ENCODE results near the gene P4HB.
"Not testable (repeated sequence)": the region's sequence is repeated elsewhere in the genome, so short reads cannot be mapped to it uniquely, and the experiment has no call there.

Gene P4HB

DNA sequence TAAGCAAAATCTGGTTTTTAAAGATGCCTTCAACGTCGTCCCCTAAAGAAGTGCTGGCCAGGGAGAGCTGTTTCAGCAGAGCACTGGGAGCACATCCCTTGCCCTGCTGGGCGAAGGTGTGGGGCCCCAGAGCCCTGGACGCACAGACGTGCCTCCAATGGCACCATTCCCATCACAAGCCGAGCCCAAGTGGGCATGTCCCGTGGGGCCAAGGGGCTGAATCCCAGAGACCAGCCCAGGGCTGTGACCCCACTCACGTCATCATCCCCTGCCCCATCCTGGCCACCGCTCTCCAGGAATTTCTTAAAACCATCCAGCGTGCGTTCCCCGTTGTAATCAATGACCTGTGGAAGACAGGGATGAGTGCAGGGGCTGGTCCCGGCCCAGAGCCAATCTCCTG lies 15.4 kb downstream of the P4HB start:
- DNase-seq, result no peak

GRCh38 chr17:81844327-81844851 lies 15.9 kb downstream of the P4HB start:
- no peak for DNase-seq

GRCh38 chr17:81843713-81844326 lies 16.5 kb downstream of the P4HB start:
- DNase-seq, result no peak

DNA sequence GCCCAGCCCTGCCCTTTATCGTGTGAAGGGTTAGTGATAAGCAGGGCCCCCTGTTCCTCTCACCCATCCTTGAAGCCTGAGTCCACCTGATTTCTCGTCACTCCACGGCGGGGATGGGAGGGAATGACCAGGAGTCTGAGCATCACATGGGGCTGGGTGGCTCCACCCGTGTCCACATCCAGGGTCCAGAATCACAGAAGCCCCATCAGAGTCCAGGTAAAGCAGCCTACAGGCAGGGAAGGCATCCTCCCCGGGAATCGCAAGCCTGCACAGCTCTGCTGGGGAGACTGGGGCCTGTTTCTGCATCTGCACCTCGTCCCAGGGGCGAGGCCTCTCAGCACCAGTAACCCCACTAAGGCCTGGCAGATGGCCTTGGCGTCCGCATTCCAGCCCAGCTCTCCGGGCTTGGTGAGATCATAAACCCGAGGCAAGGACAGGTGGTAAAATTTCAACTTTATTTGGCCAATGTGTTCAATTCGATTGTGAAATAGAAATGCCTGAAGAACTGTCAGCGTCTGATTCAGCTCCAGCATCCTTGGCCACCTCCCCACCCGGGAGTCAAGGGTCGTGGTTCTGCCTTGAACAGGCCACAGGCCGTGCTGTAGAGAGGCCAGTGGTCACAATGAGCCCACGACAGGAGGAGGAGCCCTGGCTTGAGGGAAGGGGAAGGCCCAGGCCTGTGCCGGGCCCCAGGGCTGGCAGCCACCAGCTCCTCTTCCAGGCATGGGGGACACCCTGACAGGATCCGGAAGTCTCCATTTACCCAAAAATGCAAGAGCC lies 17.4 kb downstream of the P4HB start:
- no peak for DNase-seq

DNA sequence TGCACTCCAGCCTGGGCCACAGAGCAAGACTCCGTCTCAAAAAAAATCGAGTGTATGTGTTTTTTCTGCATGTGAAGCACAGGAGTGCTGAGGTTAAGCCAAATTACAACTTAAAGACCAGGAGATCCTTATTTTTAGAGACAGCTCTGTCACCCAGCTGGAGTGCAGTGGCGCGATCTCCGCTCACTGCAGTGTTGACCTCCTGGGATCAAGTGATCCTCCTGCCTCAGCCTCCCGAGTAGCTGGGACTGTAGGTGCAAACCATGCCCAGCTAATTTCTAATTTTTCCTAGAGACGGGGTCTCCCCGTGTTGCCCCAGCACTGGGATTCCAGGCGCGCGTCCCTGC lies 18.0 kb downstream of the P4HB start:
- no peak for DNase-seq

DNA sequence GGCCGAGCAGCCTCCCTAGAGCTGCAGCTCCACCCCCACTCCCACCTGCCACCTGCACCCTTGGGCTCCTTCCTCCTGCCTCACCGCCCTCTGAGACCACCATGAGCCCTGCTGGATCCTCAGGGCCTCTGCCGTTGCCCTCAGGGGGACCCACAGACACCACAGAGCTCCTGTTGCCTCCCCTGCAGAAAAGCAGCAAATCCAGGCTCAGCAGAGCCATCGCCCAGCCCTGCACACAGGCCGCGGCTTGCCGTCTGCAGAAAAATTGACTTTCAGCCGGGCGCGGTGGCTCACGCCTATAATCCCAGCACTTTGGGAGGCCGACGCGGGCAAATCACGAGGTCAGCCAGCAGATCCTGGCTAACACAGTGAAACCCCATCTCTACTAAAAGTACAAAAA lies 18.5 kb downstream of the P4HB start:
- DNase-seq, result no peak

DNA sequence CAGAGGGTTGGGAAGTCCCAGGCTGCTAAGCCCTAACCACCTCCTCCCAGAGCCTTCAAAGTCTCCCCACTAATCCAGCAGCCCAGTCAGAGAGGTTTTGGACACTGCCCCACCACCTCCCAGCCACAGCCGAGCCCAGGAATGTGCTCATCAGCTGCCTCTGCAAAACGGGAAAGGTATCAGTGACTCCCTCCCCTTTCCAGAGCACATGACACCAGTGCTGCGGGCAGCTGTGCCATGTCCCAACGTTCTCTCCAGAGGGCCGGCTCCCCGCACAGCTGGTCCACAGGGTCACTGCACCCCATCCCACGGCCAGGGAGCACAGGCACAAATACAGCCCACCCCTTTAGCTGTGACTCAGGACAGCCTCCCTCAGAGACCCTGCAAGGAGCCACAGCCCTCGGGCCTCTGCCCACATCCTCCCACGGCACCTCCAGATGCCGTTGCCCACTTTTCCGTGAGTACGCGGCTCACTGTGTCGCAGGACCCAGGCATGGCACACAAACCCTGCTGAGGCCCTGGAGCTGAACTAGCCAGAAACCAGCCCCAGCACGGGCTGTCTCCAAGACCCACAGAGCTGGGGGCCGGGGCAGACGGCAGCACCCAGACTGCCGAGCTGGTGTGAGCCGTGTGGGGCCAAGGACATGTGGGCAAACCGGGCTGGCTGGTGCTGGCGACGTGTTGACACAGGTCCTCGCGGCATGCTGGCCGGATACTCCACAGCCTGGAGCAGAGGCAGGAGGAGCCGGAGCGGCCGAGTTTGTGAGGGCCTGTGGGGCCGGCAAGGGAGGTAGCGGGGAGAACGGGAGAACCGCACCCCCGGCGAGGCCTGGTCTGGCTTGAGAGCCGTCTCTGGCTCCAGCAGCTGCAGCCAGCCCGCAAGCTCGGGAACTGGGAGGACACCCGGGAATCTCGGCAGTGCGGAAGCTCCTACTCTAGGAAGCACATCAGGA lies 19.2 kb downstream of the P4HB start:
- no peak for DNase-seq

DNA sequence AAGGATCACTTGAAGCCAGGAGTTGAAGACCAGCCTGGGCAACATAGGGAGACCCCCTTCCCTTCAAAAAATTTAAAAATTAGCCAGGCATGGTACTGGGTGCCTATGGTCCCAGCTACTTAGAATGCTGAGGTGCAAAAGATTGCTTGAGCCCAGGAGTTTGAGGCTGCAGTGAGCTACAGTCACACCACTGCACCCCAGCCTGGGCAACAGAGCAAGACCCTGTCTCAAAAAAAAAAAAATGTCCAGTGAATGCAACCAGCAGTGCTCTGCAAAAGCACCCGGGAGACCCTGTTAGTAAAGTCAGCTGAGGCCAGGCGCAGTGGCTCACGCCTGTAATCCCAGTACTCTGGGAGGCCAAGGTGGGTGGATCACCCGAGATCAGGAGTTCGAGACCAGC lies 20.3 kb downstream of the P4HB start:
- not testable (repeated sequence) for DNase-seq

- DNase-seq, result no peak
Observed at GRCh38 chr17:81839301-81839700, 21.0 kb downstream of the P4HB start.

DNA sequence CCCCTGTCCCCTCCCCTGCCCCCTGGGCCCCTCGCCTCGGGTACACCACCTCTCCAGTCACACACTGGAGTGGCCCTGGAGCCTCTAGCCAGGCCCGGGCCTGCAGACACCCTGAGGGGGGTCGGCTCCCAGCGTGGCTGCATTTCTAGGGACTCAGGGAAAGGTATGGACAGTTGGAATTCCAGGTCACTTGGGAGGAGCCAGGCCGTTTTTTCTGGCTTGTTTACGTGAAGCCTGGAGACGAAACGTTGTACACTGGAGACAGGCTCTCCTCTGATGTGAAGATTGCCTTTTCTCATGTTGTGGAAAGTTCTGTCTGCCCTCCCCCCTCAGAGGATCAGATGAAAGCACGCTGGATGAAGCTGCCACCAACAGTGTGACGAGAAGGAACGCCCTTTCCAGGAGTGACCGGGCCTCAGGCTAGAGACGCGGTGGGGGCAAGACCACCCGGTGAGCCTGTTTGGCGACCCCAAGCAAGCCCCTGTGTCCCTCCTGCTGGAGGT lies 21.5 kb downstream of the P4HB start:
- no peak for DNase-seq

GRCh38 chr17:81837641-81838040 lies 22.7 kb downstream of the P4HB start:
- DNase-seq, result no peak

- DNase-seq, result no peak
Observed at GRCh38 chr17:81834831-81835267, 25.5 kb downstream of the P4HB start, which contains the start of gene PPP1R27. TSS of gene PPP1R27 (minus strand) at chr17:81835050. CDS start at chr17:81834953, 97 bp downstream.

GRCh38 chr17:81833921-81834830 lies 26.2 kb downstream of the P4HB start:
- no peak for DNase-seq

DNA sequence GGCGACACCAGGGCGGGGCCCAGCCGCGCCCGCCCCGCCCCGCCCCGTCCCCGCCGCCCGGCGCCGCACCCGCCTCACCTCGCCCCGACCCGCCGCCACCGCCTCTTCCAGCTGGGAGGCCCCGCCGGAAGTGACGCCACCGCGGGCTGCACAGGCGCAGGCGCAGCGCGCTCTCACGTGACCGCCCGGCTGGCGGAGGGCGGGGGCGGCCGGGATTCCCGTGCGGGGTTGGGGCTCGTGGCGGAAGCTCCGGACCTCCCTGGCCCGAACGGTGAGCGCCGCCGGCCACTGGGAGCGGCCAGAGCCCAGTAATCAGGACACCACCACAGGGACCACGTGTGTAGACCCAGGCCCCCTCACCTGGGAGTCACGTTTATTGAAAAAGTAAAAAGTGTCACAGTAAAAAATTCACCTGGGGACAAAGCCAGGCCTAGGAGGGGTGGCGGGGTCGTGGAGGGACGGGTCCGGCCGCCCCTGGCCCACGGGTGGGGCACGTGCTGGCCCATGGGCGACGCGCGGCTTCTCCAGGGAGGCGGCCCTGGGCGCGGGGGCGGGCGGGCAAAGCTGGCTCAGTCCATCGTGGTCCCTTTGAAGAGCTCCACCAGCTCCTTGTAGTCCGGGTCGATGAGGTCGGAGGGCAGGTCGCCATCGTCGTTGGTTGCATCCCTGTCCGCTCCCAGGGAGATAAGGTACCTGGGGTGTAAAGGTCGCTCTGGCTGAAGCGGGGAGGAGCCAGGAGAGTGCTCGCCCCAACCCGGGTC lies 27.0 kb downstream of the P4HB start, which contains the start of gene MCRIP1:
TSS of gene MCRIP1 (minus strand) at position 132 of the 761 bp plus-strand sequence. CDS start 8,785 bp downstream, outside the sequence.
- peak; percentile 99 for DNase-seq

DNA sequence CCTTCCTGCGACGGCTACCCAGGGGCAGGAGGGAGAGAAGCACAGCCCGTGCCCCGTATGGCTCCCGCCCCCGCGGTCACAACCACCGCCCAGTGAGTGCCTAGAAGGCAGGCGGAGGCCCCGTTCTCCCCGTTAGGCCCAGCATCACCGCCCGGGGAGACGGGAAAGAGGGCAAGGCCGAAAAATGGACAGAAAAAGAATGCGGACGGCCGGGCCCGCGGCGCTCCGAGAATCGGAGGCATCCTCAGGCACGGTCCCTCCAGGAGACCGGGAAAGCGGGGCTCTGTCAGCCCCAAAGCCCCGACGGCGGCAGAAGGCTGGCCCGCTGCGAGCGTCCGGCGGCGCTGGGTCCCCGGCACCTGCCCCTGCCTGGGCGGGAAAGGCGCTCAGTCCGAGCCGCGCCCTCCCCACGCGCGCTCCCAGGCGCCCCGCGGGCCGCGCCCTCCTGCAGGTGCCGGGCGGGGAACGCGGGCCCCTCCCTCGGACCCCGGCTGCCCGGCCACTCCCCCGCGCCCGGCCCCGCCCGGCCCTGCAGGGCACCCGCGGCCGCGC lies 27.7 kb downstream of the P4HB start:
- DNase-seq, result peak; percentile 83

DNA sequence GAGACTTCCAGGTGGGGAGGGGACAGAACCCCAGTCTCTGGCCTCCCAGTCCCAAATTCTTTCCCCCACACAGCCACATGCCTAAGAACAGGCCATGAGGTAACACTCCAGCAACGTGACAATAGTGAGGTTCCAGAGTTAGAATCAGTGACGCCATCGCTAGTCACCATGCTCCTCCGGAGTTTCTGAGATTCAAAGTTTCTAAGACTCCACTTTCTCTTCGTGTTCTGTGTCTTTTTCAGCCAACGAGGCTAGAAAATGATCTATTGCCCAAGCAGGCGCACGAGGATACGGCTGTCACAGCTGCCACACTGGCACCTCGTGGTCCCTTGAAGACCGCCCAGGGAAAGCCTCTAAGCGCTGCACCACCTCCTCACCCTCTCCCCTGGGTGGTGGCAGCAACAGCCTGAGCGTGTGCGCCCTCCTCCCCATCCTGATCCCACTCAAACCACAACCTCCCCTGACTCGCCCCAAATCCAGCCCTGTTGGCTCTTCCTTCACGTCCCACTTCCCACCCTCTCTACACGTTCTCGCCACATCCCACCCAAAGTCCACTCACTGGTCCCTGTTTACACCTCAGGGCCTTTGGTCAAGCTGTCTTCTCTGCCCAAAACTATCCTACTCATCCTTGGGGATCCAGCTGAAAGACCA lies 28.3 kb downstream of the P4HB start:
- peak; percentile 76 for DNase-seq

GRCh38 chr17:81831563-81831956 lies 28.8 kb downstream of the P4HB start:
- no peak for DNase-seq

DNA sequence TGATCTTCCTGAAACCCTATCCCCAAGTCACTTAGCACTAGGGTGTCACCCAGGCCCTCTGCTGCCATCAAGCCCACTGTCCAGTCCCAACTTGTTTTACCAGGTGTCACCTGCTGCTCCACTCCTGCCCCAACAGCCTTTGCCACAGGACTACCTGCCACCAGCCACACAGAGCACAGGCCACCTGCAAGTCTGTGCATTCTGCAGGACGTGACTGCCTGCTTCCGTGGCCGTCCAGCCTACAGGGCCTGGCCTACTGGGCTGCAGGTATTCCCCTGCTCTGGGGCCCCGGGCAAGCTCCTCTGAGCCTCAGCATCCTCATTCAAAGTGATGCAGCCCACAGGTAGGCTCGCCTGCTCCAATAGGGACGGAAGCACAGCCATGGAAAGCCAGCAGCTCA lies 30.5 kb downstream of the P4HB start:
- DNase-seq, result no peak

DNA sequence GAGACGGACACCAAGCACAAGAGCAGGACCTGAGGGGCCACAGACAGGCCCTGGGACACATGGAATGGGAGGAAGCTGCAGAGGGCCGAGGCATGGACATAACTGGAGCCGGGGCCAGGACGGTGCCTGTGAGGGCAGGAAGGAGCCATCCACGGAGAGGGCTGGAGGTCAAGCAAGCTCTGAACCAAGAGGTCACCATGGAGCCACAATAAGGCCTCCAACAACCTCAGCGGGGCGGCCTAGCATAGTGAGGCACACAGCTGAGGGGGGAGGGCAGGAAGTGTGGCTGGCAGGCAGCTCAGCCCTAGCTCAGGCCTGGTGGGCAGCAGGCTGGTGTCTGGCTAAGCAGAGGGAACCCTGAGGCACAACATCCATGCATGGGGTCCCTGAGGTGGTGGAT lies 31.7 kb downstream of the P4HB start:
- no peak for DNase-seq

GRCh38 chr17:81825841-81826466 lies 34.4 kb downstream of the P4HB start:
- no peak for DNase-seq

Data from activated CD8-positive, alpha-beta memory T cell treated with anti-CD3 and anti-CD28 coated beads, Interleukin-2, amount 50 U/mL, for 48 hours (primary cell).